Stimulated activated naive CD4-positive, alpha-beta T cell (primary cell): ENCODE results near the gene CCIN.

Experiments used
- DNase-seq, 6 experiments: peaks; one replicate each; lab custom pipeline; 2025; lab: John Stamatoyannopoulos, UW

CCIN gene

GRCh38 chr9:36140086-36141084 lies 28.8 kb upstream of the CCIN start:
- peak in 5 of 6 experiments; percentile 17 to 53 (median 41) for DNase-seq

- DNase-seq: no peak
Observed at GRCh38 chr9:36141288-36141687, 27.9 kb upstream of the CCIN start.

GRCh38 chr9:36141761-36142160 lies 27.4 kb upstream of the CCIN start:
- no peak for DNase-seq

- DNase-seq: no peak
Observed at GRCh38 chr9:36142510-36143244, 26.5 kb upstream of the CCIN start.

GRCh38 chr9:36143245-36143641 lies 25.9 kb upstream of the CCIN start:
- DNase-seq: no peak

GRCh38 chr9:36144309-36145232 lies 24.6 kb upstream of the CCIN start:
- DNase-seq: peak in 2 of 6 experiments; percentile 9 to 20

- DNase-seq: no peak
Observed at GRCh38 chr9:36145970-36146369, 23.2 kb upstream of the CCIN start.

GRCh38 chr9:36146651-36147050 lies 22.5 kb upstream of the CCIN start:
- DNase-seq: no peak

- DNase-seq: no peak
Observed at GRCh38 chr9:36147441-36148175, 21.6 kb upstream of the CCIN start.

- peak in 2 of 6 experiments; percentile 4 to 21 for DNase-seq
Observed at GRCh38 chr9:36148311-36149051, 20.7 kb upstream of the CCIN start.

GRCh38 chr9:36149197-36149596 lies 20.0 kb upstream of the CCIN start:
- DNase-seq: no peak

- DNase-seq: no peak
Observed at GRCh38 chr9:36150574-36151315, 18.4 kb upstream of the CCIN start.

GRCh38 chr9:36151316-36152210 lies 17.6 kb upstream of the CCIN start:
- DNase-seq: peak; percentile 71 to 88 (median 80)

GRCh38 chr9:36152741-36153438 lies 16.3 kb upstream of the CCIN start:
- DNase-seq: no peak

GRCh38 chr9:36153746-36154145 lies 15.4 kb upstream of the CCIN start:
- no peak for DNase-seq

GRCh38 chr9:36154331-36154952 lies 14.7 kb upstream of the CCIN start:
- DNase-seq: no peak

- no peak for DNase-seq
Observed at GRCh38 chr9:36156116-36156515, 13.1 kb upstream of the CCIN start.

- DNase-seq: no peak
Observed at GRCh38 chr9:36158122-36158521, 11.1 kb upstream of the CCIN start.
